GM12874 (cell line): ENCODE data around the gene CBY2.

Source experiments
- TF ChIP-seq, protein P1 (sequence below): IDR thresholded peaks from 2 replicates; pipeline ENCODE4 v1.5.1; 2011; ENCODE audit warnings: low read depth, mild to moderate bottlenecking, control low read depth, low read length, moderate library complexity; ENCODE audit not compliant: insufficient read depth

CBY2 gene

DNA sequence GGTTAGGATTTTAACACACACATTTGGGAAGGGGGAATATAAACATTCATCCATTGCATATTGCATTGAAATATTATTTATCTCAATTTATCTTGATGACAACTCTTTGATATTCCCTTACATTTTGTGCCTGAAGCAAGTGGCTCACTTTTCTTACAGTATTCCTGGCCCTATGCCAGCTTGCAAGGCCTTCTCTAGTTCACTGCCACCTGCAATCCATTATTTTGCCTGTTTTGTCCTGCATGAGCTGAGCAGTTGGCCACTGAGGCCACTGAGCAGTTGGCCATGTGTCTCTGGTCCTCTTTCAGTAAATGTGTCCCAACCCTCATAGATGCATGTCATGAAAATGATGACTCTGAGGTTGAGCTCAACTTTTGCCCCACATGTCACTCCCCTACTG lies 49.8 kb downstream of the CBY2 start:
- TF ChIP-seq, protein P1, sequence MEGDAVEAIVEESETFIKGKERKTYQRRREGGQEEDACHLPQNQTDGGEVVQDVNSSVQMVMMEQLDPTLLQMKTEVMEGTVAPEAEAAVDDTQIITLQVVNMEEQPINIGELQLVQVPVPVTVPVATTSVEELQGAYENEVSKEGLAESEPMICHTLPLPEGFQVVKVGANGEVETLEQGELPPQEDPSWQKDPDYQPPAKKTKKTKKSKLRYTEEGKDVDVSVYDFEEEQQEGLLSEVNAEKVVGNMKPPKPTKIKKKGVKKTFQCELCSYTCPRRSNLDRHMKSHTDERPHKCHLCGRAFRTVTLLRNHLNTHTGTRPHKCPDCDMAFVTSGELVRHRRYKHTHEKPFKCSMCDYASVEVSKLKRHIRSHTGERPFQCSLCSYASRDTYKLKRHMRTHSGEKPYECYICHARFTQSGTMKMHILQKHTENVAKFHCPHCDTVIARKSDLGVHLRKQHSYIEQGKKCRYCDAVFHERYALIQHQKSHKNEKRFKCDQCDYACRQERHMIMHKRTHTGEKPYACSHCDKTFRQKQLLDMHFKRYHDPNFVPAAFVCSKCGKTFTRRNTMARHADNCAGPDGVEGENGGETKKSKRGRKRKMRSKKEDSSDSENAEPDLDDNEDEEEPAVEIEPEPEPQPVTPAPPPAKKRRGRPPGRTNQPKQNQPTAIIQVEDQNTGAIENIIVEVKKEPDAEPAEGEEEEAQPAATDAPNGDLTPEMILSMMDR = no peak

DNA sequence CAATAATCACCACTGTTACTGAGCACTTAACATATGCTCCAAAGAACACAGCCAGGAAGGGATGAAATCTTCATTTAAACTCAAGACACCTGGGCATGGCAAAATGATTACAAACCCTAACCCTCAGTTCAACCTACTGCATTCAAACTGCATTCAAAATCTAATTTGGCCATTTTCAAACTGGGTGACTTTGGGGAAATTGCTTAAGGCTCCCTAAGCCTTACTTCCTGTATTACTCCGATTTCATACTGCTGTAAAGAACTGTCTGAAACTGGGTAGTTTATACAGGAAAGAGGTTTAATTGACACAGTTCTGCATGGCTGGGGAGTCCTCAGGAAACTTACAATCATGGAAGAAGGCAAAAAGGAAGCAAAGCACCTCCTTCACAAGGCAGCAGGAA lies 50.4 kb downstream of the CBY2 start:
- TF ChIP-seq, protein P1 = no peak

DNA sequence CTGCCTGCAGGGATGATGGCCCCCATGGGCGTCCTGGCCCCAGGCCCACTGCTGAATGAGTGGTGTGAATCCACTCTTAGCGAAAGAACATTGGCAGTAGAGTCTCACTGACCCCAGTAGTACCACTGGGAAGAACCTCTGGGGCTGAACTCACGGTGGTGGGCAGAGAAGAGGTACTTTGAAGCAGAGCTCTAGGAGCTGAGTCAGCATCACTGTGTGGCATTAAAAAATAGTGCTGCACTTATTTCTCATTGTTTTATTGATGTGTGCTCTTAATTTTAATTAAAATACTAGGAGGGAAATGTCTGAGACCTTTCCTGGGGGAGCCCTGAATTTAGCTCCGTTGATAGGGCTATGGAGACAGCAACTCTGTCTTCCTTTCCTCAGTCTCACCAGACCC lies 61.3 kb downstream of the CBY2 start:
- TF ChIP-seq, protein P1 = no peak
